ENCODE measurements around the gene MYLIP. TPM values are rescaled to one million over a fixed set of nuclear protein-coding genes. Genes with fewer than 3 reads are reported as not detected.

MYLIP gene
- total RNA-seq (2021) (29.2 and 42.2 TPM in 2 replicates), Bru-seq, nascent RNA (percentile 97 among the genes with signal in this experiment), BruChase-seq, experiment 1, labeled RNA remaining after a 2-hour chase (percentile 94 among the genes with signal in this experiment), BruChase-seq, experiment 2, labeled RNA remaining after a 6-hour chase (percentile 71 among the genes with signal in this experiment)
- long read RNA-seq, transcript MYLIP-202 (7 exons, 1,666 nt): major isoform, 35 of 50 reads
- long read RNA-seq, partial matches to known transcripts: 4 of 50 reads
- long read RNA-seq, other reads (novel, unspliced or antisense): 11 of 50 reads

- no TSS peak for BruUV-seq (replicated peaks)
These were observed at the start of gene MYLIP for GRCh38 chr6:16128759-16129622. Gene MYLIP, plus strand, starts transcription at chr6:16129086. Its CDS starts 237 bp downstream, at chr6:16129323.

DNA sequence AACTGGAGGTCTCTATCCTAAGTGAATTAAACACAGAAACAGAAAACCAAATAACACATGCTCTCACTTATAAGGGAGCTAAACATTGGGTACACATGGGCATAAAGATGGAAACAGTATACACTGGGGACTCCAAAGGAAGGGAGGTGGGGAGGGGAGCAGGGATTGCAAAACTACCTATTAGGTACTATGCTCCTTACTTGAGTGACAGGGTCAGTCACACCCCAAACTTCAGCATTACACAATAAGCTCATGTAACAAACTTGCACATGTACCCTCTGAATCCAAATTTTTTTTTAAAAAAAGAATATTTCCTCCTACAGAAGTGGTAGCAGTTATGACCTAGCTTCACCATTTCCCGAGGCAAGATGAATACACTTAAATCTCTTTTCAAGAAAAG, 49.5 kb upstream of the MYLIP start:
- BruUV-seq (replicated peaks): no TSS peak
- ChIA-PET CTCF (interaction anchor here (0.6 kb wide), 1 partner anchor 203 kb away, joined by 3 read pairs; no protein-coding TSS in a partner anchor), POLR2A (ENCODE audit: unreplicated experiment) (interaction anchor here (0.6 kb wide), 1 partner anchor 60 kb away, joined by 4 read pairs; no protein-coding TSS in a partner anchor)
- H3K27me3 ChIP-seq (ENCODE audit: insufficient read depth, low read depth): peaks cover 97% of the 10 kb centered on the region
- H3K4me1 ChIP-seq (replicated peaks; ENCODE audit: insufficient read depth): no peaks in the 10 kb centered on the region
- H3K79me2 ChIP-seq (ENCODE audit: low read depth): no peaks in the 10 kb centered on the region
- no peak overlapping the region for H3K4me2 ChIP-seq
- no peaks in the 10 kb centered on the region for H3F3A ChIP-seq (ENCODE audit: insufficient read depth, low read depth)
- H3K27ac ChIP-seq: no peak overlapping the region
- TF ChIP-seq CTCF (conservative IDR thresholded peaks at IDR 0.05) (no peak), EZH2 (IDR thresholded peaks at IDR 0.05; ENCODE audit: low read depth) (no peak)
- no peaks in the 10 kb centered on the region for H3K36me3 ChIP-seq (ENCODE audit: low read depth)
- no peak overlapping the region for H3K4me3 ChIP-seq
- intact Hi-C loops (cut with micrococcal nuclease; ENCODE audit: unreplicated experiment): no loop called here
- no peaks in the 10 kb centered on the region for H3K9me3 ChIP-seq (ENCODE audit: insufficient read depth, low read depth)
- no peak for DNase-seq
- no peak overlapping the region for H2AFZ ChIP-seq
- no peaks in the 10 kb centered on the region for H4K20me1 ChIP-seq (ENCODE audit: insufficient read depth)
- no peaks in the 10 kb centered on the region for H3K9me2 ChIP-seq (ENCODE audit: insufficient read depth)

More at GRCh38 chr6:16128759-16129622, at the start of gene MYLIP:
- no peaks in the 10 kb centered on the region for H3K9me3 ChIP-seq (ENCODE audit: insufficient read depth, low read depth)
- no peaks in the 10 kb centered on the region for H3K9me2 ChIP-seq (ENCODE audit: insufficient read depth)
- H3F3A ChIP-seq (ENCODE audit: insufficient read depth, low read depth): peaks cover 20% of the 10 kb centered on the region
- CTCF ChIA-PET: interaction anchor here (1.1 kb wide), 1 partner anchor 8 kb away, joined by 3 read pairs; no protein-coding TSS in a partner anchor
- POLR2A ChIA-PET (ENCODE audit: unreplicated experiment): interaction anchor here (0.5 to 0.7 kb wide), 11 partner anchors 8 to 1261 kb away, joined by 3 to 15 read pairs (median 7); no protein-coding TSS in a partner anchor
- peaks cover 6% of the 10 kb centered on the region; the same call in 1 of the 2 replicates for H3K27me3 ChIP-seq (ENCODE audit: insufficient read depth, low read depth)
- no peak for TF ChIP-seq EZH2 (IDR thresholded peaks at IDR 0.05; ENCODE audit: low read depth)
- peak; percentile 68 for TF ChIP-seq CTCF (conservative IDR thresholded peaks at IDR 0.05)
- peaks cover 22% of the 10 kb centered on the region for H4K20me1 ChIP-seq (ENCODE audit: insufficient read depth)
- DNase-seq: peak; percentile 84 to 97
- peaks cover 45% of the 10 kb centered on the region for H3K79me2 ChIP-seq (ENCODE audit: low read depth)
- peak within 1 kb of the TSS; percentile 91 for H3K4me3 ChIP-seq
- peaks cover 29% of the 10 kb centered on the region for H3K36me3 ChIP-seq (ENCODE audit: low read depth)
- peak within 1 kb of the TSS; percentile 87 for H3K27ac ChIP-seq
- H2AFZ ChIP-seq: peak within 1 kb of the TSS; percentile 85
- intact Hi-C loops (cut with micrococcal nuclease; ENCODE audit: unreplicated experiment): loop anchor here (2.0 kb wide), 1 partner anchor 438 kb away; no protein-coding TSS in a partner anchor
- peak within 1 kb of the TSS; percentile 85 for H3K4me2 ChIP-seq
- H3K4me1 ChIP-seq (replicated peaks; ENCODE audit: insufficient read depth): peaks cover 28% of the 10 kb centered on the region

GRCh38 chr6:16080204-16080603, 48.7 kb upstream of the MYLIP start:
- Histone ChIP-seq H3K36me3 (ENCODE audit: low read depth) (no peaks in the 10 kb centered on the region), H3F3A (ENCODE audit: insufficient read depth, low read depth) (no peaks in the 10 kb centered on the region), H3K9me2 (ENCODE audit: insufficient read depth) (no peaks in the 10 kb centered on the region), H2AFZ (no peak overlapping the region), H3K27me3 (ENCODE audit: insufficient read depth, low read depth) (peaks cover 93% of the 10 kb centered on the region), H3K4me1 (replicated peaks; ENCODE audit: insufficient read depth) (no peaks in the 10 kb centered on the region), H4K20me1 (ENCODE audit: insufficient read depth) (no peaks in the 10 kb centered on the region), H3K4me2 (no peak overlapping the region), H3K4me3 (no peak overlapping the region), H3K79me2 (ENCODE audit: low read depth) (no peaks in the 10 kb centered on the region), H3K9me3 (ENCODE audit: insufficient read depth, low read depth) (no peaks in the 10 kb centered on the region), H3K27ac (no peak overlapping the region)
- no peak for TF ChIP-seq CTCF (conservative IDR thresholded peaks at IDR 0.05)
- TF ChIP-seq EZH2 (IDR thresholded peaks at IDR 0.05; ENCODE audit: low read depth): no peak
- intact Hi-C loops (cut with micrococcal nuclease; ENCODE audit: unreplicated experiment): no loop called here
- ChIA-PET CTCF (interaction anchor here (0.6 kb wide), 1 partner anchor 204 kb away, joined by 3 read pairs; no protein-coding TSS in a partner anchor), POLR2A (ENCODE audit: unreplicated experiment) (no interaction called here)
- no peak for DNase-seq
- BruUV-seq (replicated peaks): no TSS peak
